IMR-90 (cell line): ENCODE data around the gene FAM83E. TPM values are rescaled to one million over a fixed set of nuclear protein-coding genes. Genes with fewer than 3 reads are reported as not detected.

Experiments used
- CEBPB ChIP-seq: IDR thresholded peaks from 2 replicates; pipeline ENCODE4 v1.6.1; 2012; ENCODE audit warnings: low read depth, low read length, improper control_type of control experiment
- MAFK ChIP-seq: IDR thresholded peaks from 2 replicates; pipeline ENCODE4 v1.6.1; 2012; ENCODE audit warnings: low read depth, low read length, improper control_type of control experiment
- polyA plus RNA-seq, 3 experiments: library from polyadenylated mRNA; depleted of rRNA; stranded (reverse); fragments of >200 nt; gene quantifications; 2 replicates each; pipeline ENCODE4 v1.2.3, GENCODE V29; 2012; ENCODE audit warnings: low replicate concordance in 1 of 3
- total RNA-seq: library from RNA; depleted of rRNA; stranded (reverse); fragments of >200 nt; gene quantifications from 2 replicates; pipeline ENCODE4 v1.2.3, GENCODE V29; 2012
- TF ChIP-seq, protein P1 (sequence below): conservative IDR thresholded peaks from 2 replicates; pipeline ENCODE4 v1.5.1; 2012; ENCODE audit warnings: mild to moderate bottlenecking, low read depth, low read length, improper control_type of control experiment

FAM83E gene
- total and polyA plus RNA-seq, 2 of the 4 experiments (the other 2 are of a cell fraction): 0.05 to 0.36 TPM

DNA sequence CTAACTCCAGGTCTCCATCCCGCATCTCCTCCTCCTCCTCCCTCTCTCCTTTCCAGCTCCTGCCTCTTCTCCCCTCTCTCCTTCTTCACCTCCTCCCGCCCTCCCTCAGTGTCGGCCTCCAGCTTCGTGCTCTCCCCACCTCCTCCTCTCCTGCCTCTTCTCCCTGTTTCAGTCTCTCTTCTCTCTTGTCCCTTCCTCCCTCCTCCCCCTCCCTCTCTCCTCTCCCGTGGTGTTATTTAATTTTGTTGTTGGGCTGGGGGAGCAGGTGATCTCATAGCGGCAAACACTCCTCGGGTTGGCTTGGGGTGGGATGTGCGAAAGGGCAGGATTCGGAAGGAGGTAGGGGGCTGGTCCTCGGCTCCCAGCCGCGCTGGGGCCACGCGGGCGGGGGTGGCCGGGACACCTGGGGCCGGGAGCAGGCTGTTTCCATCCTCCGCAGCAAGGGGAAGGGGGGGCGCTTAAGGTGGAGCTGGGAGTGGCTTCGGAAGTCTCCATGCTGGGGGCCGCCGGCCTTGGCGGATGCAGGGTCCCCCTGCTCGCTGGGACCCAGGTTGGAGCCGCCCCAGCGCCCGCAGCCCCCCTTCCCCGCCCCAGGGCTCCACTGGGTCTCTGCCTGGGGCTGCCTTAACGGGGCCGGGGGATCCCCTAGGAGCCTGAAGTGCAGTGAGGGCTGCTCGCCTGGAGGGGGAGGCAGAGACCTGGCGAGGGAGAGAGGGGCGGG lies 31.3 kb upstream of the FAM83E start, which contains the start of gene CA11 (continued):
- TF ChIP-seq, protein P1, sequence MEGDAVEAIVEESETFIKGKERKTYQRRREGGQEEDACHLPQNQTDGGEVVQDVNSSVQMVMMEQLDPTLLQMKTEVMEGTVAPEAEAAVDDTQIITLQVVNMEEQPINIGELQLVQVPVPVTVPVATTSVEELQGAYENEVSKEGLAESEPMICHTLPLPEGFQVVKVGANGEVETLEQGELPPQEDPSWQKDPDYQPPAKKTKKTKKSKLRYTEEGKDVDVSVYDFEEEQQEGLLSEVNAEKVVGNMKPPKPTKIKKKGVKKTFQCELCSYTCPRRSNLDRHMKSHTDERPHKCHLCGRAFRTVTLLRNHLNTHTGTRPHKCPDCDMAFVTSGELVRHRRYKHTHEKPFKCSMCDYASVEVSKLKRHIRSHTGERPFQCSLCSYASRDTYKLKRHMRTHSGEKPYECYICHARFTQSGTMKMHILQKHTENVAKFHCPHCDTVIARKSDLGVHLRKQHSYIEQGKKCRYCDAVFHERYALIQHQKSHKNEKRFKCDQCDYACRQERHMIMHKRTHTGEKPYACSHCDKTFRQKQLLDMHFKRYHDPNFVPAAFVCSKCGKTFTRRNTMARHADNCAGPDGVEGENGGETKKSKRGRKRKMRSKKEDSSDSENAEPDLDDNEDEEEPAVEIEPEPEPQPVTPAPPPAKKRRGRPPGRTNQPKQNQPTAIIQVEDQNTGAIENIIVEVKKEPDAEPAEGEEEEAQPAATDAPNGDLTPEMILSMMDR: peak; percentile 87
- TF ChIP-seq MAFK (no peak), CEBPB (no peak)
